ENCODE data around the gene LTA.
A peak's percentile ranks its signal among the peaks of the same experiment; 100 is the strongest.

LTA gene

DNA sequence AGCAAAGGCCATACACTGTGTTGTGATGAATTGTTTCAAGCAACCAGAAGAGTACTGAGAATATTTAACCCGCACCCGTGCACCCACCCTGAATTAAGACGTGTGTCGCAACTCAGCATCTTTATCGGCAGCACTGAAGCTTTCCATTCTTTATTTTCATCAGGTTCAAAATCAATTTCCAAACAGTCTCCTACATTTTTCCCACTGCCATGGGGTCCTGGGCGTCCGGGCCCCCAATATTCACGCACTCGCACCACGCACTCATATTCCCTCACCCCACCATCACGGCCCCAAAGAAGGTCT lies 8.3 kb downstream of the LTA start:
- H3K27me3 ChIP-seq (ENCODE audit: insufficient read depth, low read depth, severe bottlenecking): no peaks in the 10 kb centered on the region
- no peak overlapping the region for H3K27ac ChIP-seq
- H3K4me3 ChIP-seq (ENCODE audit: low read depth, low read length): peak overlapping the region; percentile 76
- no peaks in the 10 kb centered on the region for H3K9me3 ChIP-seq (ENCODE audit: severe bottlenecking)
- H3K36me3 ChIP-seq: no peaks in the 10 kb centered on the region
- no peak for DNase-seq
- TF ChIP-seq, protein P1, sequence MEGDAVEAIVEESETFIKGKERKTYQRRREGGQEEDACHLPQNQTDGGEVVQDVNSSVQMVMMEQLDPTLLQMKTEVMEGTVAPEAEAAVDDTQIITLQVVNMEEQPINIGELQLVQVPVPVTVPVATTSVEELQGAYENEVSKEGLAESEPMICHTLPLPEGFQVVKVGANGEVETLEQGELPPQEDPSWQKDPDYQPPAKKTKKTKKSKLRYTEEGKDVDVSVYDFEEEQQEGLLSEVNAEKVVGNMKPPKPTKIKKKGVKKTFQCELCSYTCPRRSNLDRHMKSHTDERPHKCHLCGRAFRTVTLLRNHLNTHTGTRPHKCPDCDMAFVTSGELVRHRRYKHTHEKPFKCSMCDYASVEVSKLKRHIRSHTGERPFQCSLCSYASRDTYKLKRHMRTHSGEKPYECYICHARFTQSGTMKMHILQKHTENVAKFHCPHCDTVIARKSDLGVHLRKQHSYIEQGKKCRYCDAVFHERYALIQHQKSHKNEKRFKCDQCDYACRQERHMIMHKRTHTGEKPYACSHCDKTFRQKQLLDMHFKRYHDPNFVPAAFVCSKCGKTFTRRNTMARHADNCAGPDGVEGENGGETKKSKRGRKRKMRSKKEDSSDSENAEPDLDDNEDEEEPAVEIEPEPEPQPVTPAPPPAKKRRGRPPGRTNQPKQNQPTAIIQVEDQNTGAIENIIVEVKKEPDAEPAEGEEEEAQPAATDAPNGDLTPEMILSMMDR (IDR thresholded peaks at IDR 0.05; ENCODE audit: low read depth, low read length): no peak

DNA sequence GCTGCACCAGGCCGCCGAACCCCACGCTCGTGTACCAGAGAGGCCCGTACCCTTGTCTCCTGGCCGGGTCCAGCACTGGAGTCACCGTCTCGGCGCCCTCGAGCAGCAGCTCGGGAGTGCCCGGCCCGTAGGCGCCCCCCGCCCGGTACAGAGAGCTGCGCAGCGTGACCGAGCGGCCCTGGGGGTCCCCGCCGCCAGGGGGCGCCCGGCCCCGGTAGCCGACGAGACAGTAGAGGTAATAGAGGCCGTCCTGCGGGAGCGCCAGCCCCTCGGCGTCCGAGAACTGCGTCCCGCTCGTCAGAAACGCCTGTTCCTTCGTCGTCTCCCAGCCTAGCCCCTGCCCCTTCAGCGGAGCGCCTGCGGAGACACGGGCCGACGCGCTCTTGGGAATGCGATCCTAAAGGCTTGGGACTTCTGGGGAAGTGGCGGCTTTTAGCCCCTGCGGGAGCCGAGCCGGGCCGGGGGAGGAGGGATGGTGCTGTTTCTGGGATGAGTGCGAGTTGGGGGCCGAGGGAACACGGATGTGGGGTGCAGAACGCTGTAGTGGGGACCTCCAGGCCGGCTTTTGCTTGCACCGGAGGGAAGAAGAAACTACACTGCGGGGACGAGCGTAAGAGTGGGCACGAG lies 8.8 kb downstream of the LTA start:
- TF ChIP-seq, protein P1 (IDR thresholded peaks at IDR 0.05; ENCODE audit: low read depth, low read length): peak; percentile 98
- Histone ChIP-seq H3K36me3 (no peaks in the 10 kb centered on the region), H3K9me3 (ENCODE audit: severe bottlenecking) (no peaks in the 10 kb centered on the region), H3K27me3 (ENCODE audit: insufficient read depth, low read depth, severe bottlenecking) (no peaks in the 10 kb centered on the region), H3K27ac (peak overlapping the region; percentile 44), H3K4me3 (ENCODE audit: low read depth, low read length) (peak overlapping the region; percentile 76)
- peak; percentile 96 for DNase-seq

DNA sequence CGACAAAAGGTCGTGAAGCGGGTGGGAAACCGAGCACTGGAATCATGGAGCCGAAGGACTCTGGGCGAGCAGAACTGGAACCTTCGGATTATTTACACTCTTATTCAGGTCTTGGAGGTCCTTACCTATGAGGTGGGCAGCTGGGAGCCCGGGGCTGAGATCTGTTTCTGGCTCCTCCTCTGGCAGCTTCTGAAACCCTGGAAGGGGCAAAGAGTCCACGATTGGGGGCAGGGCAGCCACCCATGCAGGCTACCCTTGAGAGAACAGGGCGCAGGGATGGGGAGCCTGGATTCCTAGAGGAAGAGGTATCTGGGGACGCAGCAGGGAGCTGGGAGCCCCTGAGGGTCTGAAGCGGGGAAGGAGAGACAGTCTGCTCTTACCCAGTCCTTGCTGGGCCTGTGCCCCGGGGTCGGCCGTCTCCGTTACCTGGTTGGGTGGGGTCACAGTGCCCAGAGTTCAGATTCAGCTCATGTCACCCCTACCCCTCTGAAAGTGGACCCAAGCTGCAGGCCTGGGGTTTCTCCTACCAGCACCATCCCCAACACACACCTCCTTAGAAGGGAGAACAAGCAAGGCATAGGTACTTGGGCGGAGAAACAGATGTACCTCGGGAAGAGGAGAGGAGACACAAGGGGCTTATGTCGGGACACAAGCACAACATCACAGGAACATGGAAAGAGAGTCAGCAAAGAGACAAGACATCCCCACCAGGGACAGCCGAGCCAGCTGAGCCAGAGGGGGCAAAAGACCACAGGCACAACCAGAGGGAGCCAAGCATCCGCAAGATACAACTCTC lies 9.5 kb downstream of the LTA start:
- Histone ChIP-seq H3K27ac (no peak overlapping the region; the same call in 1 of the 2 replicates), H3K27me3 (ENCODE audit: insufficient read depth, low read depth, severe bottlenecking) (no peaks in the 10 kb centered on the region), H3K4me3 (ENCODE audit: low read depth, low read length) (peak overlapping the region; percentile 76), H3K36me3 (no peaks in the 10 kb centered on the region), H3K9me3 (ENCODE audit: severe bottlenecking) (no peaks in the 10 kb centered on the region)
- DNase-seq: no peak
- TF ChIP-seq, protein P1 (IDR thresholded peaks at IDR 0.05; ENCODE audit: low read depth, low read length): no peak

DNA sequence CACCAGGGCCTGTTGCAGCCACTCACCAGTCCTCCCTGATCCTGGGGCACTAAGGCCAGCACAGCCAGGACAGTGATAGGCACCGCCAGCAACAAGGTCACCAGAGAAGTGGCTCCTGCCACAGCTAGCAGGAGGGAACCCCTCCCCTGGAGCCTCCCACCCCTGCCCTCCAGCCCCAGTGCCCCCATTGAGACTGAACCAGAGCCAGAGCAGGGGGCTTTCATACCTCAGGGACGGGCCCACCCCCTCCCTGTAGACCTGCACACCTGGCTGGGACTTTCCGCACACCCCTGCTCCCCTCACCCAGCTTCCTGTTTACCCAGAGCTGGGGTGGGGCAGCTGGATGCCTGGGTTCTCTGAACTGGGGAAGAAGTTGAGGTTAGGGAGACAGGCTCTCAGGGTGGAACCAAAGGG lies 10.1 kb downstream of the LTA start, which contains the start of gene LTB:
LTB (minus strand) TSS at position 195 of the 414 bp plus-strand sequence; CDS start at position 188, 7 bp downstream.
- TF ChIP-seq, protein P1 (IDR thresholded peaks at IDR 0.05; ENCODE audit: low read depth, low read length): no peak
- Histone ChIP-seq H3K27ac (no peak within 1 kb of the TSS; the same call in 1 of the 2 replicates), H3K27me3 (ENCODE audit: insufficient read depth, low read depth, severe bottlenecking) (no peaks in the 10 kb centered on the region), H3K9me3 (ENCODE audit: severe bottlenecking) (no peaks in the 10 kb centered on the region), H3K4me3 (ENCODE audit: low read depth, low read length) (peak within 1 kb of the TSS; percentile 76), H3K36me3 (no peaks in the 10 kb centered on the region)
- DNase-seq: no peak

DNA sequence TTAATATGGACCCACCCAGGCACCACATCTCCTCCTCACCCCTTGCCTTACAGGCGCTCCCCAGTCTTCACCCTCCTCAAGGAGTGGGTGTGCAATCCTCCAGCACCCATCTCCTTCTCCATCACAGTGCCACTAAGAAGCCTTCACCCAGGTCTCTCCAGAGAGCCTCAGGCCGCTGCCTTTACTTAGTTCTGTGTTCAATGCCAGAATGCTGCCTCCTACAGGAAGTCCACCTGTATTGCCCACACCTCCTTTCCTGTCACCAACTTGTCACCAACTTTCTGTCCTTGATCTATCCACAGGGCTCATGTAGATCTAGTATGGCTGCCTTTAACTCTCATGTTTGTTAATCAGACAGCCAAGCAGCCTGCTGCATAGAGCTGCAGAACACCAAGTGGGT lies 13.4 kb downstream of the LTA start:
- no peaks in the 10 kb centered on the region for H3K36me3 ChIP-seq
- H3K27me3 ChIP-seq (ENCODE audit: insufficient read depth, low read depth, severe bottlenecking): no peaks in the 10 kb centered on the region
- TF ChIP-seq, protein P1 (IDR thresholded peaks at IDR 0.05; ENCODE audit: low read depth, low read length): peak; percentile 88
- H3K9me3 ChIP-seq (ENCODE audit: severe bottlenecking): no peaks in the 10 kb centered on the region
- peak; percentile 52 for DNase-seq
- no peak overlapping the region for H3K27ac ChIP-seq
- no peak overlapping the region for H3K4me3 ChIP-seq (ENCODE audit: low read depth, low read length)
